A673 (cell line): ENCODE results near the gene C3orf33. TPM values are rescaled to one million over a fixed set of nuclear protein-coding genes. Genes with fewer than 3 reads are reported as not detected.

Experiments used
- BruUV-seq: library from RNA; stranded (reverse); fragments of 400-500 nt; replicated peaks from 2 replicates; lab custom pipeline; 2021; lab: Mats Ljungman, UMichigan
- CTCF ChIA-PET: fragments of 300-600 bp; sonication (Branson Sonifier 250); formaldehyde crosslinking; loops from one replicate; lab custom pipeline; 2022; ENCODE audit warnings: antibody characterized with exemption; lab: Charles Lee
- POLR2A ChIA-PET: fragments of 300-600 bp; sonication (Branson Sonifier 250); formaldehyde crosslinking; loops from one replicate; lab custom pipeline; 2022; ENCODE audit warnings: antibody characterized with exemption; ENCODE audit not compliant: low non-redundant PET; lab: Charles Lee
- DNase-seq: peaks from one replicate; pipeline ENCODE4 v3.0.0-alpha.2; 2015; ENCODE audit warnings: low spot score
- H3K27ac ChIP-seq: fragments of 200-600 bp; sonication (generic); 2 replicates; pipeline ENCODE4 v1.5.1; 2016; ENCODE audit warnings: mixed run types, low read depth, mild to moderate bottlenecking, mixed read lengths, antibody characterized with exemption, low read length; ENCODE audit not compliant: poor library complexity, severe bottlenecking
- H3K27me3 ChIP-seq: fragments of 200-600 bp; sonication (generic); replicated peaks from 2 replicates; pipeline ENCODE4 v1.6.1; 2017; ENCODE audit warnings: mixed run types, low read depth, mild to moderate bottlenecking, mixed read lengths, antibody characterized with exemption, low read length; ENCODE audit not compliant: insufficient read depth, poor library complexity
- H3K36me3 ChIP-seq: fragments of 200-600 bp; sonication (generic); 2 replicates; pipeline ENCODE4 v1.6.1; 2016; ENCODE audit warnings: mixed run types, mild to moderate bottlenecking, mixed read lengths, antibody characterized with exemption, low read length; ENCODE audit not compliant: insufficient read depth, poor library complexity, severe bottlenecking
- H3K4me1 ChIP-seq: fragments of 200-600 bp; sonication (generic); 2 replicates; pipeline ENCODE4 v1.6.1; 2017; ENCODE audit warnings: mixed run types, mild to moderate bottlenecking, mixed read lengths, antibody characterized with exemption, low read length; ENCODE audit not compliant: insufficient read depth, poor library complexity, severe bottlenecking
- H3K4me3 ChIP-seq: fragments of 200-600 bp; sonication (generic); 2 replicates; pipeline ENCODE4 v1.5.1; 2016; ENCODE audit warnings: low read depth, mixed run types, mild to moderate bottlenecking, mixed read lengths, low read length; ENCODE audit not compliant: poor library complexity, severe bottlenecking
- H3K9me3 ChIP-seq: fragments of 200-600 bp; sonication (generic); 2 replicates; pipeline ENCODE4 v1.6.1; 2016; ENCODE audit warnings: mixed run types, low read depth, mild to moderate bottlenecking, mixed read lengths, antibody characterized with exemption, low read length; ENCODE audit not compliant: poor library complexity, severe bottlenecking
- EZH2 ChIP-seq: fragments of 200-600 bp; sonication (generic); IDR thresholded peaks from 2 replicates; pipeline ENCODE4 v1.6.1; 2017; ENCODE audit warnings: borderline replicate concordance, low read depth, mild to moderate bottlenecking, mixed read lengths, antibody characterized with exemption, low read length; ENCODE audit not compliant: poor library complexity, severe bottlenecking
- intact Hi-C: fragments of 100-400 bp; cut with micrococcal nuclease; formaldehyde crosslinking; loops from one replicate; pipeline ENCODE4 v1.10.0; 2022; ENCODE audit not compliant: unreplicated experiment
- total RNA-seq: library from RNA; stranded (reverse); gene quantifications from 2 replicates; pipeline ENCODE4 v1.2.3, GENCODE V29; 2021
- TF ChIP-seq, protein P1 (sequence below): fragments of 300-800, 200-600 bp; sonication (generic); conservative IDR thresholded peaks from 2 replicates; pipeline ENCODE4 v1.5.1; 2017; ENCODE audit warnings: low read depth, mild to moderate bottlenecking, antibody characterized with exemption, low read length, moderate library complexity, mixed read lengths

Gene C3orf33
- total RNA-seq, 1 experiment from 2014 or later, result 2.9 TPM

- Histone ChIP-seq H3K27ac (no peak overlapping the region), H3K9me3 (no peaks in the 10 kb centered on the region), H3K4me1 (peaks cover 5% of the 10 kb centered on the region), H3K27me3 (no peaks in the 10 kb centered on the region), H3K36me3 (no peaks in the 10 kb centered on the region), H3K4me3 (no peak overlapping the region)
- ChIA-PET POLR2A (no interaction called here), CTCF (no interaction called here)
- no TSS peak for BruUV-seq
- TF ChIP-seq, protein P1, sequence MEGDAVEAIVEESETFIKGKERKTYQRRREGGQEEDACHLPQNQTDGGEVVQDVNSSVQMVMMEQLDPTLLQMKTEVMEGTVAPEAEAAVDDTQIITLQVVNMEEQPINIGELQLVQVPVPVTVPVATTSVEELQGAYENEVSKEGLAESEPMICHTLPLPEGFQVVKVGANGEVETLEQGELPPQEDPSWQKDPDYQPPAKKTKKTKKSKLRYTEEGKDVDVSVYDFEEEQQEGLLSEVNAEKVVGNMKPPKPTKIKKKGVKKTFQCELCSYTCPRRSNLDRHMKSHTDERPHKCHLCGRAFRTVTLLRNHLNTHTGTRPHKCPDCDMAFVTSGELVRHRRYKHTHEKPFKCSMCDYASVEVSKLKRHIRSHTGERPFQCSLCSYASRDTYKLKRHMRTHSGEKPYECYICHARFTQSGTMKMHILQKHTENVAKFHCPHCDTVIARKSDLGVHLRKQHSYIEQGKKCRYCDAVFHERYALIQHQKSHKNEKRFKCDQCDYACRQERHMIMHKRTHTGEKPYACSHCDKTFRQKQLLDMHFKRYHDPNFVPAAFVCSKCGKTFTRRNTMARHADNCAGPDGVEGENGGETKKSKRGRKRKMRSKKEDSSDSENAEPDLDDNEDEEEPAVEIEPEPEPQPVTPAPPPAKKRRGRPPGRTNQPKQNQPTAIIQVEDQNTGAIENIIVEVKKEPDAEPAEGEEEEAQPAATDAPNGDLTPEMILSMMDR, result no peak
- no peak for TF ChIP-seq EZH2
- intact Hi-C loops, result no loop called here
- no peak for DNase-seq
These were observed 3.1 kb upstream of the C3orf33 start for GRCh38 chr3:155809181-155809580.

DNA sequence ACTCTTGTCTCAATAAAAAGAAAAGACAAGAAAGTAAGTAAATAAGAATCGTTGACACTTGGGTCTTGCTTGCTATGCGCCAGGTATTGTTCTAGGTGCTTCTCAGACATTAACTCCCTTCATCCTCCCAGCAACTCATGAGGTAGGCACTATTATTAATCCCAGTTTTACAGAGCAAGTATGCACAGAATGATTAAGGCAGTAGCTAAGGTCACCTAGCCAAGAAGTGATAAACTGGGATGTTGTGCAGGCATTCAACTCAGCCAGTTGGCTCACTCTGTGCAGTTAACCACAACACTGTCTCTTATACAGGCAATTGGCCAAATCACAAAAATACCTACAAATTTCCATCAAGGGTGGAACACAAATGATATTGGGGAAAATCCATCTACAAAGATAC is 1.7 kb upstream of the C3orf33 start:
- Histone ChIP-seq H3K9me3 (no peaks in the 10 kb centered on the region), H3K4me1 (peaks cover 5% of the 10 kb centered on the region), H3K36me3 (no peaks in the 10 kb centered on the region), H3K4me3 (no peak overlapping the region), H3K27me3 (no peaks in the 10 kb centered on the region), H3K27ac (no peak overlapping the region)
- TF ChIP-seq, protein P1, result no peak
- TF ChIP-seq EZH2, result no peak
- CTCF ChIA-PET, result no interaction called here
- DNase-seq, result no peak
- intact Hi-C loops, result loop anchor here (2.0 kb wide), 1 partner anchor 63 kb away; the partner anchor contains the start of gene PLCH1
- BruUV-seq, result no TSS peak
- POLR2A ChIA-PET, result no interaction called here

DNA sequence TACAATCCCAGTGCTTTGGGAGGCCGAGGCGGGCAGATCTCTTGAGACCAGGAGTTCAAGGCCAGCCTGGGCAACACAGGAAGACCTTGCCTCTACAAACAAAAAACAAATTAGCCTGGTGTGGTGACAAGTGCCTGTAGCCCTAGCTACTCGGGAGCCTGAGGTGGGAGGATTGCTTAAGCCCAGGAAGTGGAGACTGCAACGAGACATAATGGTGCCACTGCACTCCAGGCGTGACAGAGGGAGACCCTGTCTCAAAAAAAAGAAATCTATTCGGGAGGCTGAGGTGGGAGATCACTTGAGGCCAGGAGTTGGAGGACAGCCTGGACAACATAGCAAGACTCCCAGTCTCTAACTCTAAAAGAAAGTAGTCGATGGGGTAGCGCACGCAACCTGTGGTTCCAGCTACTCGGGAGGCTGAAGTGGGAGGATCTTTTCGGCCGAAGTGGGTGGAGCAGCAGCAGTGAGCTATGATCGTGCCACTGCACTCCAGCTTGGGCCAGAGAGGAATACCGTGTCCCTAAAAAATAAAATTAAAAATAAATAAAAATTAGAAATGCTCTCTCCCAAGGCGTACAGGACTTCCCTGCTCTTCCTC is 775 bp downstream of the C3orf33 start:
- no peaks in the 10 kb centered on the region for H3K36me3 ChIP-seq
- no TSS peak for BruUV-seq
- H3K4me1 ChIP-seq, result peaks cover 5% of the 10 kb centered on the region
- peak overlapping the region; percentile 88 for H3K4me3 ChIP-seq
- no peaks in the 10 kb centered on the region for H3K27me3 ChIP-seq
- peak overlapping the region; percentile 95 for H3K27ac ChIP-seq
- DNase-seq, result peak; percentile 50
- CTCF ChIA-PET, result interaction anchor here (0.5 to 1.7 kb wide), 9 partner anchors 11 to 110 kb away, joined by 3 to 11 read pairs (median 4); partner anchors contain the start of gene SLC33A1
- TF ChIP-seq, protein P1, result no peak
- no peak for TF ChIP-seq EZH2
- no peaks in the 10 kb centered on the region for H3K9me3 ChIP-seq
- POLR2A ChIA-PET, result interaction anchor here (0.6 kb wide), 2 partner anchors 136 to 145 kb away, joined by 4 to 16 read pairs; no protein-coding TSS in a partner anchor
- intact Hi-C loops, result no loop called here
